ENCODE results near the gene CACNA1C.

- TF ChIP-seq REST (IDR thresholded peaks at IDR 0.05; ENCODE audit: low read depth, low read length), result no peak
- TF ChIP-seq EZH2phosphoT487 (IDR thresholded peaks at IDR 0.05; ENCODE audit: borderline replicate concordance, low read depth), result no peak
- TF ChIP-seq CTCF (IDR thresholded peaks at IDR 0.05), result no peak
- no peak for TF ChIP-seq TAF1 (IDR thresholded peaks at IDR 0.05; ENCODE audit: borderline replicate concordance, low read depth, low read length)
- no peak for TF ChIP-seq RCOR1 (IDR thresholded peaks at IDR 0.05; ENCODE audit: low read length)
- no peak for TF ChIP-seq JUND (IDR thresholded peaks at IDR 0.05)
- no peak for TF ChIP-seq RAD21 (IDR thresholded peaks at IDR 0.05; ENCODE audit: low read length)
- TF ChIP-seq EP300 (IDR thresholded peaks at IDR 0.05; ENCODE audit: borderline replicate concordance in 1 of 2, low read depth in 1 of 2, low read length in 1 of 2), result no peak
- no peak for TF ChIP-seq TCF12 (IDR thresholded peaks at IDR 0.05)
- no peak for TF ChIP-seq TEAD4 (IDR thresholded peaks at IDR 0.05; ENCODE audit: borderline replicate concordance, insufficient read depth)
- no peak for TF ChIP-seq MEF2A (IDR thresholded peaks at IDR 0.05; ENCODE audit: borderline replicate concordance, low read depth)
- TF ChIP-seq USF2 (IDR thresholded peaks at IDR 0.05; ENCODE audit: borderline replicate concordance, low read depth, low read length), result no peak
Measured at GRCh38 chr12:2242816-2243215, 190.0 kb downstream of the CACNA1C start.
